ENCODE data around the gene ZNF785.

DNA sequence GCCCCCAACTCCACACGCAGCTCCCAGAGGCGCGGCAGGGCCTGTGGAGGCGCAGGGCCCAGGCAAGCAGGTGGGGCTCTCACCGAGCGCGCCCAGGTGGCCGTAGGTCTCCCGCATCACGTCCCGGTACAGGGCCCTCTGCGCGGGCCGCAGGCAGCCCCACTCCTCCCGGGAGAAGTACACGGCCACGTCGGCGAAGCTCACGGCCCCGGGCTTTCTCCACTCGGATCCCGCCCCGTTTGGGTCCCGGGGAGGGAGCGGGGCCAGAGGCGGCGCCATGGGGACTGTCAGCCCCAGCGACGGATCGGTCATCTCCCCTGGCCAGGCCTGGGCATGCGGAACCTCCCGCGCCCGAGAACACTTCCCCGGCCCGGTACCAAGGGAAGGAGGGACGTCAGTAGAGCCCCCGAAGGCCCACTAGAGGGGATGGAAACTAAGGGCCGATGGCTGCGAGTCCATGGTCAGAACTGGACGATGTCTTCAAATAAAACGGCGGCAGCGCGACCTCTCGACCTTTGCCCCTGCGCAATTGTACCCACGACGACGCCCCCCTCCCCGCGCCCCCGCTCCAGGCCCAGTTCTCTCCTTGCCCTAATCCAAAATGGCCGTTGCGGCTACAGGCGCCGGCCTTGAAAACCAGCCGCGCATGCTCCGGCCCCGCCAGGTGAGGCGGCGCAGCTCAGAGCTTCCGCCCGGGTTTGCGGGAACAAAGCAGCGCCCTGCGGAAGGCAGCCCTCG lies 51.0 kb downstream of the ZNF785 start, which contains the start of gene ZNF747:
- TF ChIP-seq, protein P1, sequence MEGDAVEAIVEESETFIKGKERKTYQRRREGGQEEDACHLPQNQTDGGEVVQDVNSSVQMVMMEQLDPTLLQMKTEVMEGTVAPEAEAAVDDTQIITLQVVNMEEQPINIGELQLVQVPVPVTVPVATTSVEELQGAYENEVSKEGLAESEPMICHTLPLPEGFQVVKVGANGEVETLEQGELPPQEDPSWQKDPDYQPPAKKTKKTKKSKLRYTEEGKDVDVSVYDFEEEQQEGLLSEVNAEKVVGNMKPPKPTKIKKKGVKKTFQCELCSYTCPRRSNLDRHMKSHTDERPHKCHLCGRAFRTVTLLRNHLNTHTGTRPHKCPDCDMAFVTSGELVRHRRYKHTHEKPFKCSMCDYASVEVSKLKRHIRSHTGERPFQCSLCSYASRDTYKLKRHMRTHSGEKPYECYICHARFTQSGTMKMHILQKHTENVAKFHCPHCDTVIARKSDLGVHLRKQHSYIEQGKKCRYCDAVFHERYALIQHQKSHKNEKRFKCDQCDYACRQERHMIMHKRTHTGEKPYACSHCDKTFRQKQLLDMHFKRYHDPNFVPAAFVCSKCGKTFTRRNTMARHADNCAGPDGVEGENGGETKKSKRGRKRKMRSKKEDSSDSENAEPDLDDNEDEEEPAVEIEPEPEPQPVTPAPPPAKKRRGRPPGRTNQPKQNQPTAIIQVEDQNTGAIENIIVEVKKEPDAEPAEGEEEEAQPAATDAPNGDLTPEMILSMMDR (conservative IDR thresholded peaks at IDR 0.05): no peak
- peak; percentile 93 for TF ChIP-seq ZFX (IDR thresholded peaks at IDR 0.05)
